GM18505 (cell line): ENCODE results near the gene TCERG1L.

Experiments used
- ATAC-seq: cut with Tn5 transposase; IDR thresholded peaks from one replicate; pipeline ENCODE4 v1.9.1; 2021; ENCODE audit not compliant: unreplicated experiment
- POLR2A ChIP-seq: IDR thresholded peaks from 4 replicates; pipeline ENCODE4 v1.6.1; 2011; ENCODE audit warnings: borderline replicate concordance; ENCODE audit not compliant: insufficient read depth, insufficient read length; ENCODE audit errors: extremely low read depth

The TCERG1L gene

GRCh38 chr10:131214521-131215244 is 96.8 kb downstream of the TCERG1L start:
- ATAC-seq = no peak
- TF ChIP-seq POLR2A = no peak

- no peak for ATAC-seq
- TF ChIP-seq POLR2A = no peak
Observed at GRCh38 chr10:131213741-131214505, 97.6 kb downstream of the TCERG1L start.

- TF ChIP-seq POLR2A = no peak
- no peak for ATAC-seq
Observed at GRCh38 chr10:131212763-131213325, 98.7 kb downstream of the TCERG1L start.

- ATAC-seq = no peak
- no peak for TF ChIP-seq POLR2A
Observed at GRCh38 chr10:131211965-131212619, 99.4 kb downstream of the TCERG1L start.

GRCh38 chr10:131211559-131211958 is 100.0 kb downstream of the TCERG1L start:
- no peak for TF ChIP-seq POLR2A
- no peak for ATAC-seq

- TF ChIP-seq POLR2A = no peak
- ATAC-seq = no peak
Observed at GRCh38 chr10:131211146-131211545, 100.4 kb downstream of the TCERG1L start.

GRCh38 chr10:131210181-131210580 is 101.3 kb downstream of the TCERG1L start:
- TF ChIP-seq POLR2A = no peak
- no peak for ATAC-seq

GRCh38 chr10:131207584-131208532 is 103.7 kb downstream of the TCERG1L start:
- TF ChIP-seq POLR2A = no peak
- no peak for ATAC-seq

GRCh38 chr10:131207176-131207575 is 104.3 kb downstream of the TCERG1L start:
- no peak for TF ChIP-seq POLR2A
- ATAC-seq = no peak

- no peak for ATAC-seq
- no peak for TF ChIP-seq POLR2A
Observed at GRCh38 chr10:131206111-131206995, 105.2 kb downstream of the TCERG1L start.

- no peak for ATAC-seq
- no peak for TF ChIP-seq POLR2A
Observed at GRCh38 chr10:131205556-131205955, 106.0 kb downstream of the TCERG1L start.

GRCh38 chr10:131204406-131205152 is 106.9 kb downstream of the TCERG1L start:
- TF ChIP-seq POLR2A = no peak
- ATAC-seq = no peak
